GDM1 (cell line): ENCODE measurements around the gene IL3.

Experiments
- DNase-seq: peaks from one replicate; lab custom pipeline; 2025; lab: John Stamatoyannopoulos, UW

The IL3 gene

DNA sequence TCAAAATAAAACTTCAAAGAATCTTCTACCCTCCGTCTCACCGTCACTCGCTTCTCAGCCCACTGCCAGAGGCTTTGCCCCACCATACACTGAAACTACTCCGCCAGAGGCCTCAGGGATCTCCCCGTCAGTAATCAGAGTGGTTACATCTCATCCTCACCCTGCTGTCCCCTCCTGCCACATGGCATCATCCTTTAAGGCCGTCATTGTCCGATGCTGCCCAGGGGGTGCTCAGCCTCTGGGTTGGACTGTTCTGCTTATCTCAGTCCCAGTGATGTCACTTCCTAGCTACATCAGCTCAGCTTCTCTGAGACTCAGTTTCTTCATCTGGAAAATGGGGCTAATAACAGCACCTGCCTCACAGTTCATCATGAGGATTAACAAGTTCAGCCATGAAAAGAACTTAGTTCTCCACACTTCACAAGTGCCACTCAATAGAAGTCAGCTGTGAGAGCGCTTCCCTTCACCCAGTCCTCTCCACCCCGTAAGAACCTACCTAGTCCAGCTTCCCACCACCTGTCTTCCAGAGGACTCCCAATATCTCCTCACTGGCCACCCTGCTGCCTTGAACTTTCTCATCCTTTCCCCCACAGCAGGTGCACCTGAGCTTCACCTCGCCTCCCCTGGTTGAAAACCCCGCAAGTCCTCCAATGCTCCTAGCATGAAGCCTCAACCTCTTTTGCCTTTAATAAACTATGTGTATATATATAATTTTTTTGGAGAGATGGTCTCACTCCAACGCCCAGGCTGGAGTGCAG, 2.8 kb upstream of the IL3 start:
- DNase-seq, result no peak

DNA sequence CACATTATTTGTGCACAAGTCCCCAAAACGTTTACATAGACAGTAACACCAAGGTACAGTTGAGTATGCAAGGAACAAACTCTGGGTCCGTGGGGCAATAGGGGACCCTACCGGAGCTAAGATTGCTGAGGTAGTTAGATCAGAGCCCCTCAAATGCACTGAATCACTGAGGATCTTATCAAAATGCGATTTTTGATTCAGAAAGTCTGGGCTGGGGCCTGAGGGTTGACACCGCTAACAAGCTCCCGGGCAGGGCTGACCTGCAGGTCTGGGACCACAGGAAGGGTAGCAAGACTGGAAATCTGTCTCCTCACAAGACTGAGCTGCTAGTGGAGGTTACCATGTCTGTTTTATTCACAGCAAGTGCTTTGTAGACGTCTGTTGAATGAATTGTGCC, 1.8 kb upstream of the IL3 start:
- no peak for DNase-seq

- DNase-seq, result no peak
Measured at GRCh38 chr5:132059043-132059695, 1.3 kb upstream of the IL3 start.

- DNase-seq, result no peak
Measured at GRCh38 chr5:132059696-132060500, 557 bp upstream of the IL3 start.

- DNase-seq, result peak; percentile 38
Measured at GRCh38 chr5:132063090-132063911, 2.8 kb downstream of the IL3 start.

- no peak for DNase-seq
Measured at GRCh38 chr5:132064140-132064539, 3.7 kb downstream of the IL3 start.

GRCh38 chr5:132064738-132065331, 4.4 kb downstream of the IL3 start:
- DNase-seq, result peak; percentile 48

- DNase-seq, result peak; percentile 21
Measured at GRCh38 chr5:132065351-132065937, 5.0 kb downstream of the IL3 start.

DNA sequence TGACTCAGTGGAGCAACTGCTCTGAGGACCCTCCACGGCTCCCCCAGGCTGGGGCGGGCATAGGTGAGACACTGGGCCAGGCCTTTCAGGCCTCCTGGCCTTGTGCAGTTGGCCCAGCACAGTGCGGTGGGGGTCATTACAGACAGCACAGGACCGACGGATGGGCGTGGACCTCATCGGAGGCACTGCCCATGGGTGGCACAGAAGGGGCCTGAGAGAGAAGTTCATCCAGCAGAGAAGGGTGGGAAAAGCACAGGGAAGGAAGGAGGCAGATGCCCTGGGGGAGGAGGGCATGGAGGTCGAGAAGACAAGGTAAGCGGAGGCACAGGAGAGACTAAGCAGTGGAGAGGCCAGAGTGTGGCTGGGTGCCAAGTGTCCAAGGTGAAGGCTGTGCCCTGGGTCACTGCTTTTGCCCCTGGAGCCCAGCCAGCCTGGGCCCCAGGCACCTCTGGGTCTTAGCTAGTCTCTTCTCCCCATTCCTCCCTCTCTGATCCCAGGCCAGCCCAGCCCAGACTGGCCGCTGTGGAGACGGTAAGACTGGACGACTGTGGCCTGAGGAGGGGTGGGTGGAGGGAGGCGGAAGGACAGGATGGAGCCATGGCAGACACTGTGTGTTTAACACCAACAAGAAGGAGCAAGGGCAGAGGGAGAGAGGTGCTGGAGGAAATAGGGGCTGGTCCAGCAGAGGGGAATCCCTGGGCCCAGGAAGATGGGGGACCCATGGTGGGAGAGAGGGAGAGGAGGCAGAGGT, 5.7 kb downstream of the IL3 start:
- no peak for DNase-seq

GRCh38 chr5:132066871-132067270, 6.4 kb downstream of the IL3 start:
- no peak for DNase-seq

DNA sequence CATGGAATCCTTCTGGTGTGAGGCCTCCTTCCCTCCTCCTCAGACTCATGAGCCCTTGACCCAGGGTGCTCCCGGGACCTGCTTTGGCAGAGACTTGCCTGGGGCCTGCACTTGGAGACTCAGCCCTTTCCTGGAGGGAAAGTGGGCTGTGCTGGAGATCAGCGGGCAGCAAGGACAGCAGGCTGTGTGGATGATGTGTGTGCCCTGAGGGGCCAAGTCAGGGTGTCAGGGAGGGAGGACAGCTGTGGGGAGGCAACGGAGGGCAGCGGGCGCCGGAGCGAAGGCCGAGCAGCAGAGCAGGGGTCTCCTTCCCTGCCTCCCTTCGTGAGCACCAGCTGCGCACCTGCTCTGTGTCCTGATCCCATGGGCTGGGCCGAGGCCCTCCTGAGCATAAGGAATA, 7.0 kb downstream of the IL3 start:
- no peak for DNase-seq

GRCh38 chr5:132067941-132068808, 7.7 kb downstream of the IL3 start:
- DNase-seq, result no peak

- no peak for DNase-seq
Measured at GRCh38 chr5:132069561-132069960, 9.1 kb downstream of the IL3 start.

GRCh38 chr5:132069994-132070393, 9.5 kb downstream of the IL3 start:
- DNase-seq, result no peak

GRCh38 chr5:132070460-132071337, 10.2 kb downstream of the IL3 start:
- no peak for DNase-seq

GRCh38 chr5:132071338-132071707, 10.9 kb downstream of the IL3 start:
- DNase-seq, result no peak

DNA sequence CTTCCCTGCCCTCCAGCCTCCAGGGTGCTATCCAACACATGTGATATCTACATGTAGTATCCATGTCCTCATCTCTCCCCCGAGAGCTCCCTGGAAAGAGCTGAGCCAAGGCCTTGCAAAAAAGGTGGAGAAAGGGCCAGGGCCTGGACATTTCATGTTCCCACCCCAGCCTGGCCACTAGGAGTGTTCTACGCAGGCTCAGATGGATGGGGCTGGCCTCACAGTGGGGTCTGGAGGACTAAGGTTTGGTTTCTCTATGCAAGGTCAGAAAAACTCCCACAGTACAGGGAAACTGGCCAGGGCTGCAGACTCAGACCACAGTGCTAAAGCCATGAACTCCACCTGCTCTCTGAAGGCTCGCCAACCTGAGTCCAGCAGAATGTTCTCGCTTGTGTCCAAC, 11.6 kb downstream of the IL3 start:
- DNase-seq, result no peak

DNA sequence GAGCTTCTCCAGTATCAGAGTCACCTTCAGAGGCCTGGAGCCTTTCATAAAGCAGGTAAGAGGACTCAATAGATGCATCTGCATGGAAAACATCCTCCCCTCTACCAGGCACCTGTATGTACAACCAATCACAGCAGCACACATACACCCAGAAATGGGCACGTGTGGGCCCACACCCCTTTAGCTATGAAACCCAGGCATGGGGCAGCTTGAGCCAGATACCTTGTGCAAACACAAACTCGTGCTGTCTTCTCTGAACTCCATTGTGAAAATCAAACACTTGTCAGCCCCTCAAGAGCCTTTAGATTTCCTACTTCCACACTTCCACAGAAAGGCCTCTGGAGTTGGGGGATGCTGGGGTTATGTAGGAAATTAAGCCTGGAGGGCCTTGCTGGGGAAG, 12.1 kb downstream of the IL3 start:
- DNase-seq, result no peak
